Retina (tissue), 1 donor: ENCODE measurements around the gene FOSB.

Source experiments
- DNase-seq: peaks from one replicate; pipeline ENCODE4 v3.0.0-alpha.2; 2016

The FOSB gene

GRCh38 chr19:45442778-45443461 is 24.9 kb upstream of the FOSB start:
- DNase-seq, result peak; percentile 82

- peak; percentile 91 for DNase-seq
Observed at GRCh38 chr19:45443462-45444317, 24.1 kb upstream of the FOSB start.

DNA sequence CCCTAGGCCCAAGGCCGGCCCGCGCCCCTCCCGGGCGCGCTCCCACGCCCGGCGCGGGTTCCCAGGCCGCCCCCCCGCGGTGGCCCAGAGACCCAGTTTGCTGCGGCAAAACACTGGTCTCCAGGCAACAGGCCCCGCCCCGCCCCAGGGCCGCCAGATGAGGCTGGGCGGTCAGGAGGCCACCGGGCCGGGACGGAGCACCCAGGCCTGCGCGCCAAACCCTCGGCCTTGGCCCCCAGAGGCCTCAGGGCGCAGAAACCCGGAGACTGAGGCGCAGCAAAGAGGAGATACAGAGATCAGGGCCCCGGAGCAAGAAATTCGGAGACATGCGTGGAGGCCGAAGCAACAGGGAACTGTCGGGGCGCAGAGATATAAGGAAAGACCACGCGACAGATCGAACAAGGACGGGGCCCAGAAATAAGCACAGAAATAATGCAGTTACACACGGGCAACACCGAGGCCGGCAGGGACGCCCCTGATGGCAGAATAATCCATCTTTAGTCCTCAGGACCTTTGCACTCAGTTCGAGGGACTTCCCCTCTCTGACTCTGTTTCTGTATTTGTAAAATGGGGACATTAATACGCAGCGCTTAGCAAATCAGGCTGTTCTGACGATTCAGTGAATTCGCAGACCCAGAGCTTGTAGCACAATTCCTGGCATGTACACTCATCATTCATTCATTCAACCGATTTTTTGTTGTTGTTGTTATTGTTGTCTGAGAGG is 23.3 kb upstream of the FOSB start:
- DNase-seq, result peak; percentile 89

DNA sequence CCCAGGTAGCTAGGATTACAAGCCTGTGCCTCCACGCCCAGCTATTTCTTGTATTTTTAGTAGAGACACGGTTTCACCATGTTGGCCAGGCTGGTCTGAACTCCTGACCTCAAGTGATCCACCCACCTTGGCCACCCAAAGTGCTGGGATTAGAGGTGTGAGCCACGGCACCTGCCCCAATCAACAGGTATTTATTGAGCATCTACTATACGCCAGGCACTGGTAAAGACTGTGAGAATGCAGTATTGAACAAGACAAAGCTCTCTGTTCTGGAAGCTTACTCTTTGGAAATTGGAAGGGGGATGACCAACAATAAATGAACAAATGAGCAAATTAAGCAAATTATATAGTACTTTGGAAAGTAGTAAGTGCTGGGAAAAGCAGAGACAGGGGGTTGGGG is 22.7 kb upstream of the FOSB start:
- DNase-seq, result no peak

DNA sequence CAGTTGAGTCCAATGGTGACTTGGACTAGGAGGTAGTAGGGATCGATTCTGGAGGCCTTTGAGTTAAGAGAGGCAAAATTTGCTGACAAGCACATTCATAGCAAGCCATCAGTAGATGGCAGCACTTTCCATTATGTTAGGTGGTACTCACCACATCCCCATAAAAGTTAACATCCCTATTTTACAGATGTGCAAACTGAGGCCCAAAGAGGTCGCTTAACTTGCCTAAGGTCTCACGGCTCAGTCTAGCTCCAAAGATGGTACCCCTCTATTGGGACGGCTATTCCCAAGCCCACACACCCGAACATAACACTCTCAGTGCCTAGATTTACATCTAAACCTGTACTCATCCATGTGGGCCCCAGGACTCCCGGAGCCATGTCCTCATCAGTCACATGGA is 21.5 kb upstream of the FOSB start:
- no peak for DNase-seq

DNA sequence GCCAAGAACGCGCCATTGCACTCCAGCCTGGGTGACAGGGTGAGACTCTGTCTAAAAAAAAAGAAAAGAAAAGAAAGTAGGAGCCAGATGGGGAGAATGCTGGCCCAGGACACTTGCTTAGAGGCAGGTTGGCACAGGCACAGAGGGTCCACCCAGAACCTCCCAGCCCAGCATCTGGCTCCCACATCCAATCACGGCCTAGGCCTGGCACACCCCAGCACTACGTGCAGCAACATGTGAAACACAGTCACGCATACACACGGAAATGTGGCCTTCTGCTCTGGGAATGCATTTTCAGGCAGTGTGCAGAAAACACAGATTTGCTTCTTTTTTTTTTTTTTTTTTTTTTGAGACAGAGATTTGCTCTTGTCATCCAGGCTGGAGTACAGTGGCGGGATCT is 20.9 kb upstream of the FOSB start:
- DNase-seq, result no peak

DNA sequence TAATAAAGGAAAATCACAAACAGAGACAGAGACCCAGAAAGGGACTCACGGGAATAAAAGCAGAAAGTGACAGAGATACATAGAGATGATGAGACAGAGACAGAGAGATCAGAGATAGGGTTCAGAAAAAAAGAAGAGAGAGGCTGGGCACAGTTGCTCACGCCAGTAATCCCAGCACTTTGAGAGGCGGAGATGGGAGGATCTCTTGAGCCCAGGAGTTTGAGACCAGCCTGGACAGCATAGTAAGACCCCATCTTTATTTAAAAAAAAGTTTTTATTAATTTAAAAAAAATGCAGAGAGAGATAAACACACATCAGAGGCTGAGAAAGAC is 19.4 kb upstream of the FOSB start:
- DNase-seq, result no peak

- DNase-seq, result no peak
Observed at GRCh38 chr19:45448887-45449299, 18.9 kb upstream of the FOSB start.

DNA sequence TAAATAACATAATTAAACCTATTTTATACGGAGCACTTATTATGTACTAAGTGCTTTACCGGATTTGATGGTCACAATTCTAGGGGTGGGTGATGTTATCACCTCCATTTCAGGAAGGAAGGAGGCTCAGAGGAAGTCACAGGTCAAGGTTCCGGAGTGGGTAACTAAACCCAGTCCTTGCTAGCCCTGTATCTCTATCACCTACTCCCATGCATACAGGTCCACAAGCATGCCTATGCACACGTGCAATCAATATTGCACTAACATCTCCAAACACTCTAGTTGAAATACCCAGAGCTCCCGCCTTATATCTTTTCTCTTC is 17.8 kb upstream of the FOSB start:
- no peak for DNase-seq

DNA sequence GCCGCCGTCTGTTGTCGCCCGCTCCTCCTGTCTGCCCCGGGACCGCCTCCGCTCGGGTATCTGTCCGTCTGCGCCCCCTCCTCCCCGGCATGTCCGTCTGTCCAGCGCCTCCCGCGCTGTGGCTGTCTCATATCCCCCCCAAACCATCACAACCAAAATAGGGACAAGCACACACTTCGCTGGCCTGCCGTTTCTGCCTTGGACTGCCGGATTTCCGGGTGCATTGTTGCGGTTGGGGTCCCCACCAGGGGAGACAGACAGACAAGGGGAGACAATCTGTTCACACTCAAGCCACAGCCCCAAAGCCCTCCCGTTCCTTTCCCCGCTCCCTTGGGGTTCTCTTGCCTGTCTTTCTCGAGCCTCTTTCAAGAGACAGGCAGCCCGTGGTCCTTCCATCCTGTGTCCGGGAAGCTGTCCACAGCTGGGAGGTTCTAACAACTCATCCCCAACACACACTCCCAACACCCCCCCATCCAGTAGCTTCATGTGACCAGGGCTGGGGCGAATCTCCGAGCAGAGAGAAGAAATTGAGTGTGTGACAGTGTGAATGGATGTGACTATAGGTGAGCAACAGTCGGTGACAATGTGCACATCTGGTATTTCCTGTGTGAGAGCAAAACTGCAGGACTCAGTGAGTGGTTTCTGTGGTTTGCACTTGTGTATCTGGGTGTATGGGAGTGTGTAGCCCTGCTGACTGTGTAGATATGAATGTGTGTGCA is 16.5 kb upstream of the FOSB start:
- no peak for DNase-seq

GRCh38 chr19:45451850-45452387 is 15.9 kb upstream of the FOSB start:
- no peak for DNase-seq

DNA sequence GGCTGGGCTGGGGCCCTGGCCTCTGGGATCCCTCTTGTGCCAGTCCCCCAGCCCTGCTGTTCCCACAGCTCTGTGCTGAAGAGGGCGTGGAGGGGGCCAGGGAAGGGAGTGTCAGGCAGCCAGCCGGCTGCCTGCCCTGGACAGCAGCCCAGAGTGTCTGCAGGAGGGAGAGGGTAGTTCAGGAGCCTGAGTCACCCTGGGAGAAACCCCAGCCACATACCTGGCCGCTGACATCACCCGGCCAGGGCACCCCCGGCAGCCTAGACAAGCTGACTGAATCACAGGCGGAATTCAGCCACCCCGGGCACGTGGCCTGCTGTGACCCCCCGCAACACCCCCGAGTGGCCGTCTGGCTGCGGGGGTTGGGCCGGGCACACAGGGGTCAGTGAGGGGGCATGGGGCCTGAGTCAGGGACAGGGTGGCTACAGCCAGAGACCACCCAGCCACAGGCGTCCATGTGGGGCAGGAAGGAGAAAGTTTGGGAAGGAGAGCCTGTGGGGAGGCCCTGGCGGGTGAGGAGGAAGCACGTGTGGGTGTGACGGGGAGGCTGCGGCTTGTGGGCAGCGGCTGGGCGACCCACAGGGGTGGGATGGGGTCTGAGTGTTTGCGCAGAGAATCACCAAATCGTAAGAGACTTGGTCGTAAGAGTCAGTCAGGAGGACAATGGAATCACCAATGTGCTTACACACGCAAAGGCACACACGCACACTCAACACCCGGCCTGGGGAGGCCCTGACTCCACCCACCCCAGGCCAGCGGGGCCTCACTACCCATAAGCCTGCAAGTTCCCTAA is 11.9 kb upstream of the FOSB start:
- DNase-seq, result peak; percentile 82

DNA sequence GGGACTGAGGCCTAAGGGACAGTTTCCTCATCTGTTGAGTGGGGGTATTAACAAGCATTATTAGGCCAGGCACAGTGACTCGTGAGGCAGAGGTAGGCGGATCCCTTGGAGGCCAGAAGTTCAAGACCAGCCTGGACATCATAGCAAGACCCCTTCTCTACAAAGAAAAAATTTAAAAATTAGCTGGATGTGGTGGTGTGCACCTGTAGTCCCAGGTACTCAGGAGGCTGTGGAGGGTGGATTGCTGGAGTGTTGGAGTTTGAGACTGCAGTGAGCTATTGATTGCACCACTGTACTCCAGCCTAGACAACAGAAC is 11.3 kb upstream of the FOSB start:
- no peak for DNase-seq

DNA sequence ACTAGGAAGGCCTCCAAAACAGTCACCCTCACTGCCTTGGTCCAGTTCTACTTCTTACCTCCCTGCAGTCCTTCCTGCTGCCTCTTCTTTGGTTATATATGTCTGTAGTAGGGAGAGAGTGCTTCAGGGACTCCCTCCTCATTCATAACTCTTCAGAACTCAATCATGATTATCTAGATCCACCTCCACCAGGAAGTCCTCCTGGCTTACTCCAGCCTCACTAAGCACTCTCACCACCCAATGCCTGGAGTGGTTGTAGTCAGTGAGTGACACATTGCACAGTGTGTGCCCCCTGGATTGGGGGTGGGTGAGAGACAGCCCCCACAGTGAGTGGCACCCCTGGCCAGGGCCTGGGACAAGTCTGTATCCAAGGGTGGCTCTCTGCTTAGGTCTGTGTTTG is 10.0 kb upstream of the FOSB start:
- no peak for DNase-seq

- DNase-seq, result no peak
Observed at GRCh38 chr19:45460807-45461347, 6.9 kb upstream of the FOSB start.

DNA sequence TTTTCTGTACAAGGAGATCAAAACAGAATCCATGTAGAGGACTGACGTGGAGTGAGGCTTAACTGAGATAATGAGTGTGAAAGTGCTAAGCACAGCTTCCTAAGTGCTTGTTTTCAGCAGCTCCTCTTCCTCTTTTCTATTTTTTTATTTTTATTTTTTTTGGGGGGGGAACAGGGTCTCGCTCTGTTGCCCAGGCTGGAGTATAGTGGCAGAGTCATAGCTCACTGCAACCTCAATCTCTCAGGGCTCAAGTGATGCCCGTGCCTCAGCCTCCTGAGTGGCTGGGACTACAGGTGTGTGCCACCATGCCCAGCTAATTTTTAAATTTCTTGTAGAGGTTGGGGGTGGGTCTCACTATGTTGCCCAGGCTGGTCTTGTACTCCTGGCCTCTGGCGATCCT is 5.6 kb upstream of the FOSB start:
- DNase-seq, result no peak

GRCh38 chr19:45463241-45463640 is 4.6 kb upstream of the FOSB start:
- no peak for DNase-seq

DNA sequence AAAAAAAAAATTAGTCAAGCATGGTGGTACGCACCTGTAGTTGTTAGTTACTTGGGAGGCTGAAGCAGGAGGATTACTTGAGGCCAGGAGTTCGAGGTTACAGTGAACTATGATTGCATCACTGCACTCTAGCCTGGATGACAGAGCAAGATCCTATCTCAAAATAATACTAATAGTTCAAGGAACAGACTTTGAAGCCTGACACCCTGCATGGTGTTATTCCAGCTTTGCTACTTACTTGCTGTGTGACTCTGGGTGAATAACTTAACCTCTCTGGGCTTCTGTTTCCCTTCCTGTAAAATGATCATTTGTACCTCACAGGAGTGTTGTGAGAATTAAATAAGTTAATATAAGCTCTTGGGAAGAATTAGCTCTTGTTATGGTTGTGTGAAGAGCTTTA is 3.5 kb upstream of the FOSB start:
- DNase-seq, result no peak

GRCh38 chr19:45464852-45465441 is 2.8 kb upstream of the FOSB start:
- no peak for DNase-seq

DNA sequence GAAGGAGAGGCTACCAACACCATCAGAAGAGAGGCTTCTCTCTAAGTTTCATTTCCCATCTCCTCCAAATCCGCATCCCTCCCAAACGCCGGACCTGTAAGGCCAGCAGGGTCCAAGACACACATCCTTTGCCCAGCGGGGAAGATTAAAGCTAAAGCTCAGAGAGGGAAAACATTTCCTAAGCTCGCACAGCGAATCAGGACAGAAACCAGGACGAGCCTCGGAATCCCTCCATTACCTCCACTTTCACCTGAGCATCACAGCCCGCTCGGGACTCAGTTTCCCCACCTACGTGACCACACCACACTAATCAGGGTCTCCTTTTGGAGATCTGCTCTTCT is 711 bp upstream of the FOSB start:
- no peak for DNase-seq

- no peak for DNase-seq
Observed at GRCh38 chr19:45468159-45468651, 409 bp downstream of the FOSB start.

- no peak for DNase-seq
Observed at GRCh38 chr19:45468803-45469131, 971 bp downstream of the FOSB start.
